HUES48 (cell line): ENCODE results near the gene BCAS1.

Experiments used
- H3K27ac ChIP-seq: one replicate; pipeline ENCODE4 v1.7.0; 2013; ENCODE audit warnings: low read depth, low read length, inconsistent platforms
- H3K27me3 ChIP-seq: 2 replicates; pipeline ENCODE4 v1.6.1; 2013; ENCODE audit warnings: mild to moderate bottlenecking, low read length; ENCODE audit not compliant: control insufficient read depth, insufficient read depth
- H3K36me3 ChIP-seq: 2 replicates; pipeline ENCODE4 v1.6.1; 2013; ENCODE audit warnings: low read length; ENCODE audit not compliant: control insufficient read depth, insufficient read depth
- H3K4me1 ChIP-seq: 2 replicates; pipeline ENCODE4 v1.6.1; 2013; ENCODE audit warnings: mild to moderate bottlenecking, low read length; ENCODE audit not compliant: control insufficient read depth, insufficient read depth
- H3K4me3 ChIP-seq: 2 replicates; pipeline ENCODE4 v1.5.1; 2013; ENCODE audit warnings: mild to moderate bottlenecking, low read depth, low read length
- H3K9ac ChIP-seq: 2 replicates; pipeline ENCODE4 v1.6.1; 2013; ENCODE audit warnings: mild to moderate bottlenecking, low read depth, low read length, moderate library complexity
- H3K9me3 ChIP-seq: 2 replicates; pipeline ENCODE4 v1.6.1; 2013; ENCODE audit warnings: low read length; ENCODE audit not compliant: control insufficient read depth, insufficient read depth

The BCAS1 gene

GRCh38 chr20:54110457-54110856, 40.1 kb upstream of the BCAS1 start:
- Histone ChIP-seq H3K27ac (no peak overlapping the region), H3K4me1 (no peaks in the 10 kb centered on the region), H3K36me3 (no peaks in the 10 kb centered on the region), H3K9me3 (no peaks in the 10 kb centered on the region), H3K4me3 (no peak overlapping the region), H3K9ac (no peak overlapping the region), H3K27me3 (no peaks in the 10 kb centered on the region)

GRCh38 chr20:54110041-54110440, 39.6 kb upstream of the BCAS1 start:
- no peak overlapping the region for H3K27ac ChIP-seq

GRCh38 chr20:54108817-54109216, 38.4 kb upstream of the BCAS1 start:
- Histone ChIP-seq H3K9ac (no peak overlapping the region), H3K9me3 (no peaks in the 10 kb centered on the region), H3K27ac (no peak overlapping the region), H3K36me3 (no peaks in the 10 kb centered on the region), H3K4me1 (0 out of 2 replicates have a peak, but pooled peaks cover 4% of the 10 kb centered on the region), H3K27me3 (no peaks in the 10 kb centered on the region), H3K4me3 (no peak overlapping the region)

More at GRCh38 chr20:54110041-54110440, 39.6 kb upstream of the BCAS1 start:
- H3K9me3 ChIP-seq = no peaks in the 10 kb centered on the region
- no peaks in the 10 kb centered on the region for H3K27me3 ChIP-seq
- H3K4me3 ChIP-seq = no peak overlapping the region
- H3K4me1 ChIP-seq = 0 out of 2 replicates have a peak, but pooled peaks cover 3% of the 10 kb centered on the region
- no peak overlapping the region for H3K9ac ChIP-seq
- no peaks in the 10 kb centered on the region for H3K36me3 ChIP-seq

GRCh38 chr20:54108326-54108642, 37.9 kb upstream of the BCAS1 start:
- no peak overlapping the region for H3K9ac ChIP-seq
- no peak overlapping the region for H3K4me3 ChIP-seq
- no peaks in the 10 kb centered on the region for H3K36me3 ChIP-seq
- H3K9me3 ChIP-seq = no peaks in the 10 kb centered on the region
- H3K4me1 ChIP-seq = 0 out of 2 replicates have a peak, but pooled peaks cover 4% of the 10 kb centered on the region
- no peak overlapping the region for H3K27ac ChIP-seq
- no peaks in the 10 kb centered on the region for H3K27me3 ChIP-seq

GRCh38 chr20:54107600-54108325, 37.4 kb upstream of the BCAS1 start:
- H3K36me3 ChIP-seq = no peaks in the 10 kb centered on the region
- 0 out of 2 replicates have a peak, but pooled peaks cover 4% of the 10 kb centered on the region for H3K4me1 ChIP-seq
- H3K27ac ChIP-seq = no peak overlapping the region
- H3K9ac ChIP-seq = no peak overlapping the region
- H3K27me3 ChIP-seq = no peaks in the 10 kb centered on the region
- H3K4me3 ChIP-seq = no peak overlapping the region
- H3K9me3 ChIP-seq = no peaks in the 10 kb centered on the region

- H3K9me3 ChIP-seq = no peaks in the 10 kb centered on the region
- H3K36me3 ChIP-seq = no peaks in the 10 kb centered on the region
- H3K4me3 ChIP-seq = no peak overlapping the region
- no peak overlapping the region for H3K9ac ChIP-seq
- H3K27ac ChIP-seq = no peak overlapping the region
- H3K27me3 ChIP-seq = no peaks in the 10 kb centered on the region
- 0 out of 2 replicates have a peak, but pooled peaks cover 4% of the 10 kb centered on the region for H3K4me1 ChIP-seq
Observed at GRCh38 chr20:54107181-54107580, 36.8 kb upstream of the BCAS1 start.

GRCh38 chr20:54106162-54106561, 35.8 kb upstream of the BCAS1 start:
- Histone ChIP-seq H3K36me3 (no peaks in the 10 kb centered on the region), H3K9ac (no peak overlapping the region), H3K4me3 (no peak overlapping the region), H3K27me3 (no peaks in the 10 kb centered on the region), H3K27ac (no peak overlapping the region), H3K4me1 (0 out of 2 replicates have a peak, but pooled peaks cover 4% of the 10 kb centered on the region), H3K9me3 (no peaks in the 10 kb centered on the region)

- no peak overlapping the region for H3K9ac ChIP-seq
- no peak overlapping the region for H3K27ac ChIP-seq
- H3K4me1 ChIP-seq = 0 out of 2 replicates have a peak, but pooled peaks cover 4% of the 10 kb centered on the region
- no peaks in the 10 kb centered on the region for H3K36me3 ChIP-seq
- no peaks in the 10 kb centered on the region for H3K27me3 ChIP-seq
- H3K9me3 ChIP-seq = no peaks in the 10 kb centered on the region
- H3K4me3 ChIP-seq = no peak overlapping the region
Observed at GRCh38 chr20:54105653-54106052, 35.3 kb upstream of the BCAS1 start.

- Histone ChIP-seq H3K9ac (no peak overlapping the region), H3K4me3 (no peak overlapping the region), H3K27ac (no peak overlapping the region), H3K27me3 (no peaks in the 10 kb centered on the region), H3K4me1 (0 out of 2 replicates have a peak, but pooled peaks cover 4% of the 10 kb centered on the region), H3K36me3 (no peaks in the 10 kb centered on the region), H3K9me3 (no peaks in the 10 kb centered on the region)
Observed at GRCh38 chr20:54104781-54105180, 34.4 kb upstream of the BCAS1 start.

GRCh38 chr20:54103762-54104600, 33.6 kb upstream of the BCAS1 start:
- 0 out of 2 replicates have a peak, but pooled peaks cover 4% of the 10 kb centered on the region for H3K4me1 ChIP-seq
- no peaks in the 10 kb centered on the region for H3K9me3 ChIP-seq
- no peaks in the 10 kb centered on the region for H3K36me3 ChIP-seq
- H3K9ac ChIP-seq = no peak overlapping the region
- H3K4me3 ChIP-seq = no peak overlapping the region
- no peak overlapping the region for H3K27ac ChIP-seq
- no peaks in the 10 kb centered on the region for H3K27me3 ChIP-seq
